Endothelial cell of umbilical vein (primary cell): ENCODE measurements around the gene IST1. TPM values are rescaled to one million over a fixed set of nuclear protein-coding genes. Genes with fewer than 3 reads are reported as not detected.

Source experiments
- BruUV-seq: library from RNA; stranded (reverse); fragments of 400-500 nt; replicated peaks from 2 replicates; lab custom pipeline; 2021; lab: Mats Ljungman, UMichigan
- CTCF ChIA-PET: fragments of 300-600, 350-600 bp; sonication (Branson Sonifier 250); formaldehyde crosslinking; loops from one replicate; lab custom pipeline; 2021; ENCODE audit warnings: antibody characterized with exemption, inconsistent platforms; lab: Charles Lee
- POLR2A ChIA-PET: fragments of 300-600, 350-600 bp; sonication (Branson Sonifier 250); formaldehyde crosslinking; loops from one replicate; lab custom pipeline; 2021; ENCODE audit warnings: antibody characterized with exemption, inconsistent platforms; lab: Charles Lee
- DNase-seq: peaks from one replicate; pipeline ENCODE4 v3.0.0-alpha.2; 2011; ENCODE audit warnings: low read depth, low spot score
- FAIRE-seq: peaks from 2 replicates; lab custom pipeline; 2011; peaks lifted over from hg19 to GRCh38; lab: Jason Lieb, UNC
- H2AFZ ChIP-seq: 2 replicates; pipeline ENCODE4 v1.6.0; 2012; ENCODE audit warnings: low read depth, low read length, control low read depth, inconsistent platforms
- H3K27ac ChIP-seq: 2 replicates; pipeline ENCODE4 v1.5.1; 2011; ENCODE audit warnings: low read depth, mild to moderate bottlenecking, control low read depth, low read length, moderate library complexity; ENCODE audit not compliant: insufficient read depth
- H3K27me3 ChIP-seq, 2 experiments: 2 replicates each; pipeline versions ENCODE4 v1.6.0 to v1.6.1; 2011; ENCODE audit warnings: low read length in 2 of 2, mixed read lengths in 1 of 2; ENCODE audit not compliant: control insufficient read depth in 2 of 2, insufficient read depth in 2 of 2
- H3K36me3 ChIP-seq, 2 experiments: 2 replicates in 1 of 2; 3 replicates in 1 of 2; pipeline ENCODE4 v1.5.1; 2011; ENCODE audit warnings: low read length in 2 of 2, mild to moderate bottlenecking in 1 of 2, moderate library complexity in 1 of 2; ENCODE audit not compliant: control insufficient read depth in 2 of 2, insufficient read depth in 2 of 2; ENCODE audit errors: extremely low read depth in 1 of 2
- H3K4me1 ChIP-seq: 3 replicates; pipeline ENCODE4 v1.5.1; 2011; ENCODE audit warnings: mild to moderate bottlenecking, low read length; ENCODE audit not compliant: control insufficient read depth, insufficient read depth; ENCODE audit errors: extremely low read depth
- H3K4me2 ChIP-seq: 2 replicates; pipeline ENCODE4 v1.6.1; 2011; ENCODE audit warnings: low read length, control low read depth, mixed read lengths; ENCODE audit not compliant: insufficient read depth
- H3K4me3 ChIP-seq, 3 experiments: fragments of 200-600 bp in 1 of 3; sonication (generic), shearing (Covaris generic) in 1 of 3; replicated peaks in 1 of 3; 2 replicates each; pipeline ENCODE4 v1.5.1; 2011 to 2016; ENCODE audit warnings: control low read depth in 3 of 3, low read length in 3 of 3, mild to moderate bottlenecking in 2 of 3, inconsistent platforms in 1 of 3, low read depth in 1 of 3, moderate library complexity in 1 of 3; ENCODE audit not compliant: insufficient read depth in 1 of 3
- H3K79me2 ChIP-seq: 2 replicates; pipeline ENCODE4 v1.6.0; 2012; ENCODE audit warnings: low read length, inconsistent platforms; ENCODE audit not compliant: control insufficient read depth, insufficient read depth
- H3K9ac ChIP-seq: replicated peaks from 2 replicates; pipeline ENCODE3; 2011; ENCODE audit warnings: low read length, control low read depth; ENCODE audit not compliant: insufficient read depth; ENCODE audit errors: extremely low read depth
- H3K9me1 ChIP-seq: replicated peaks from 3 replicates; pipeline ENCODE4 v1.6.0; 2011; ENCODE audit warnings: mild to moderate bottlenecking, low read length; ENCODE audit not compliant: control insufficient read depth, insufficient read depth; ENCODE audit errors: extremely low read depth
- H3K9me3 ChIP-seq: replicated peaks from 2 replicates; pipeline ENCODE4 v1.5.1; 2012; ENCODE audit warnings: low read length, inconsistent platforms; ENCODE audit not compliant: control insufficient read depth, insufficient read depth
- H4K20me1 ChIP-seq: replicated peaks from 2 replicates; pipeline ENCODE3; 2011; ENCODE audit warnings: mild to moderate bottlenecking, low read length; ENCODE audit not compliant: control insufficient read depth, insufficient read depth; ENCODE audit errors: extremely low read depth
- CTCF ChIP-seq, 2 donors: IDR thresholded peaks; 1 replicate in 1 of 2; 2 replicates in 1 of 2; pipeline ENCODE4 v1.5.1; 2011; ENCODE audit warnings: low read length in 2 of 2, mild to moderate bottlenecking in 2 of 2, moderate library complexity in 2 of 2, control low read depth in 1 of 2, inconsistent platforms in 1 of 2, low read depth in 1 of 2; ENCODE audit not compliant: insufficient read depth in 1 of 2; ENCODE audit errors: extremely low read depth in 1 of 2
- EZH2 ChIP-seq: IDR thresholded peaks from 2 replicates; pipeline ENCODE4 v1.6.1; 2012; ENCODE audit warnings: borderline replicate concordance, low read depth, mild to moderate bottlenecking, moderate library complexity, low read length, inconsistent platforms; ENCODE audit not compliant: severe bottlenecking
- FOS ChIP-seq: IDR thresholded peaks from 2 replicates; pipeline ENCODE4 v1.6.1; 2011; ENCODE audit warnings: mild to moderate bottlenecking, low read length, moderate library complexity, borderline replicate concordance; ENCODE audit not compliant: insufficient read depth
- GATA2 ChIP-seq: IDR thresholded peaks from 2 replicates; pipeline ENCODE4 v1.7.0; 2011; ENCODE audit warnings: low read depth, mild to moderate bottlenecking, moderate library complexity, mixed read lengths, low read length; ENCODE audit not compliant: insufficient read length, insufficient read depth
- JUN ChIP-seq: IDR thresholded peaks from 2 replicates; pipeline ENCODE4 v1.6.1; 2011; ENCODE audit warnings: borderline replicate concordance, low read depth; ENCODE audit not compliant: insufficient read length, insufficient read depth
- MAX ChIP-seq: IDR thresholded peaks from 2 replicates; pipeline ENCODE4 v1.6.1; 2011; ENCODE audit not compliant: insufficient read depth, insufficient read length
- MYC ChIP-seq: IDR thresholded peaks from one replicate; pipeline ENCODE4 v1.6.1; 2011; ENCODE audit warnings: mild to moderate bottlenecking, low read depth, low read length
- POLR2A ChIP-seq: IDR thresholded peaks from 2 replicates; pipeline ENCODE4 v1.6.1; 2012; ENCODE audit warnings: low read depth, mild to moderate bottlenecking, control low read depth, low read length
- POLR2AphosphoS5 ChIP-seq: IDR thresholded peaks from 2 replicates; pipeline ENCODE4 v1.6.1; 2012; ENCODE audit warnings: low read depth, mild to moderate bottlenecking, control low read depth, low read length, moderate library complexity; ENCODE audit not compliant: insufficient read depth
- dilution Hi-C: fragments of 300-500 bp; cut with MboI; formaldehyde crosslinking; loops from one replicate; pipeline ENCODE4 v1.15.0; 2019; ENCODE audit warnings: low sequenced_read_pairs; ENCODE audit not compliant: extremely low pct_ligation_motif_present
- intact Hi-C: fragments of 100-400 bp; cut with micrococcal nuclease; formaldehyde crosslinking; loops from one replicate; pipeline ENCODE4 v1.10.0; 2022
- polyA plus RNA-seq, 4 experiments: library from polyadenylated mRNA; depleted of rRNA in 3 of 4; stranded (reverse) in 3 of 4; unstranded in 1 of 4; fragments of >200 nt; gene quantifications; 2 replicates each; pipeline versions ENCODE4 v1.2.1 to v1.2.3, GENCODE V29; 2011 to 2012; ENCODE audit warnings: missing spikeins in 1 of 4
- total RNA-seq: library from RNA; stranded (reverse); gene quantifications from 2 replicates; pipeline ENCODE4 v1.2.3, GENCODE V29; 2021

The IST1 gene
- total and polyA plus RNA-seq, 2 donors (not counting 3 experiments of a cell fraction or from before 2014, with no cell fraction given): 145 to 165 TPM

- Histone ChIP-seq H3K27me3 (no peaks in the 10 kb centered on the region), H3K4me2 (no peak overlapping the region), H2AFZ (no peak overlapping the region), H3K27ac (no peak overlapping the region), H3K4me3 (no peak overlapping the region), H3K9me1 (no peaks in the 10 kb centered on the region), H3K9me3 (no peaks in the 10 kb centered on the region), H3K9ac (no peak overlapping the region), H3K4me1 (no peaks in the 10 kb centered on the region), H4K20me1 (no peaks in the 10 kb centered on the region), H3K36me3 (no peaks in the 10 kb centered on the region), H3K79me2 (no peaks in the 10 kb centered on the region)
- no TSS peak for BruUV-seq
- ChIA-PET POLR2A (no interaction called here), CTCF (interaction anchor here (1.9 kb wide), 1 partner anchor 84 kb away, joined by 4 read pairs; no protein-coding TSS in a partner anchor)
- intact Hi-C loops: no loop called here
- dilution Hi-C loops: no loop called here
- DNase-seq (no peak), FAIRE-seq (no peak)
- TF ChIP-seq POLR2A (no peak), POLR2AphosphoS5 (no peak), CTCF (IDR thresholded peaks at IDR 0.05; ENCODE audit: extremely low read depth in 1 of 2, insufficient read depth in 1 of 2, low read depth in 1 of 2, low read length in 2 of 2) (no peak), FOS (no peak), EZH2 (no peak), GATA2 (no peak), MAX (no peak), JUN (no peak), MYC (no peak)
Observed at GRCh38 chr16:71966932-71967331, 71.6 kb downstream of the IST1 start.
